HepG2 (cell line): ENCODE data around the gene L3MBTL4. TPM values are rescaled to one million over a fixed set of nuclear protein-coding genes. Genes with fewer than 3 reads are reported as not detected.

Experiments used
- ATAC-seq: fragments of 200-7000 bp; cut with Tn5 transposase; 3 replicates; pipeline ENCODE4 v1.9.1; 2020; ENCODE audit warnings: mild to moderate bottlenecking, moderate library complexity
- BruUV-seq: library from RNA; stranded (reverse); fragments of 400-500 nt; replicated peaks from 2 replicates; lab custom pipeline; 2021; lab: Mats Ljungman, UMichigan
- CTCF ChIA-PET: fragments of 300-600 bp; formaldehyde crosslinking; extraction: SDS; loops from one replicate; lab custom pipeline; 2021; ENCODE audit warnings: low total read pairs, inconsistent platforms, low intra/inter-chr PET ratio; lab: Yijun Ruan, JAX
- POLR2A ChIA-PET: fragments of 350-600 bp; sonication (Branson Sonifier 250); formaldehyde crosslinking; loops from one replicate; lab custom pipeline; 2020; ENCODE audit warnings: antibody characterized with exemption, inconsistent platforms; lab: Yijun Ruan, JAX
- DNase-seq: peaks from one replicate; pipeline ENCODE4 v3.0.0-alpha.2; 2015; ENCODE audit warnings: low spot score
- FAIRE-seq: peaks from 3 replicates; lab custom pipeline; 2011; peaks lifted over from hg19 to GRCh38; lab: Jason Lieb, UNC
- H2AFZ ChIP-seq: one replicate; pipeline ENCODE4 v1.6.1; 2011; ENCODE audit warnings: low read length, inconsistent platforms
- H3K27ac ChIP-seq: fragments of 300-600 bp; 3 replicates; pipeline ENCODE4 v1.8.0; 2011; ENCODE audit warnings: mixed run types, mild to moderate bottlenecking, mixed read lengths, low read length, inconsistent platforms; ENCODE audit not compliant: insufficient read depth; ENCODE audit errors: extremely low read length
- H3K27me3 ChIP-seq, 2 experiments: fragments of 200-600 bp in 1 of 2; 2 replicates in 1 of 2; 3 replicates in 1 of 2; pipeline versions ENCODE4 v1.6.0 to v1.8.0; 2011; ENCODE audit warnings: low read length in 2 of 2, mild to moderate bottlenecking in 2 of 2, moderate library complexity in 2 of 2, inconsistent platforms in 1 of 2; ENCODE audit not compliant: insufficient read depth in 2 of 2, control insufficient read depth in 1 of 2
- H3K36me3 ChIP-seq, 2 experiments: fragments of 200-600 bp in 1 of 2; replicated peaks in 1 of 2; 2 replicates in 1 of 2; 3 replicates in 1 of 2; pipeline versions ENCODE4 v1.5.1 to v1.8.0; 2011; ENCODE audit warnings: low read length in 2 of 2, inconsistent platforms in 1 of 2; ENCODE audit not compliant: insufficient read depth in 2 of 2, control insufficient read depth in 1 of 2
- H3K4me1 ChIP-seq: 2 replicates; pipeline ENCODE4 v1.5.1; 2012; ENCODE audit warnings: low read length, inconsistent platforms; ENCODE audit not compliant: insufficient read depth
- H3K4me2 ChIP-seq: 2 replicates; pipeline ENCODE4 v1.6.0; 2011; ENCODE audit warnings: low read depth, low read length, inconsistent platforms
- H3K4me3 ChIP-seq, 3 experiments: fragments of 200-600 bp in 1 of 3; sonication (generic), shearing (Covaris generic) in 1 of 3; replicated peaks in 1 of 3; 2 replicates each; pipeline ENCODE4 v1.5.1; 2011 to 2016; ENCODE audit warnings: low read length in 3 of 3, inconsistent platforms in 2 of 3, low read depth in 2 of 3, mild to moderate bottlenecking in 2 of 3, control low read depth in 1 of 3, mixed read lengths in 1 of 3; ENCODE audit not compliant: insufficient read depth in 1 of 3
- H3K79me2 ChIP-seq: one replicate; pipeline ENCODE4 v1.6.1; 2011; ENCODE audit warnings: low read length, inconsistent platforms; ENCODE audit not compliant: insufficient read depth
- H3K9ac ChIP-seq: 2 replicates; pipeline ENCODE4 v1.6.0; 2011; ENCODE audit warnings: mild to moderate bottlenecking, low read depth, low read length, inconsistent platforms; ENCODE audit not compliant: insufficient read depth
- H3K9me3 ChIP-seq: 2 replicates; pipeline ENCODE4 v1.5.1; 2012; ENCODE audit warnings: mild to moderate bottlenecking, low read length
- H4K20me1 ChIP-seq: 2 replicates; pipeline ENCODE4 v1.6.0; 2011; ENCODE audit warnings: inconsistent platforms, mild to moderate bottlenecking, low read length, moderate library complexity; ENCODE audit not compliant: insufficient read depth
- AKAP8 ChIP-seq: sonication (generic); formaldehyde crosslinking; IDR thresholded peaks from 2 replicates; pipeline ENCODE4 v1.5.1; 2020; ENCODE audit warnings: mild to moderate bottlenecking, missing genetic modification reagents
- ELK4 ChIP-seq: sonication (generic); formaldehyde crosslinking; IDR thresholded peaks from 2 replicates; pipeline ENCODE4 v1.9.0; 2021; ENCODE audit warnings: missing genetic modification reagents, borderline replicate concordance
- GTF2F1 ChIP-seq: fragments of 150-350 bp; IDR thresholded peaks from 2 replicates; pipeline ENCODE4 v1.6.1; 2014; ENCODE audit warnings: low read length
- HNF1B ChIP-seq: sonication (generic); formaldehyde crosslinking; IDR thresholded peaks from 2 replicates; pipeline ENCODE4 v1.5.1; 2020; ENCODE audit warnings: mild to moderate bottlenecking, moderate library complexity, missing genetic modification reagents
- KLF16 ChIP-seq, 2 experiments: sonication (generic) in 1 of 2; formaldehyde crosslinking in 1 of 2; IDR thresholded peaks; 2 replicates each; pipeline versions ENCODE4 v1.6.1 to v1.8.0; 2016 to 2023; ENCODE audit warnings: missing genetic modification reagents in 2 of 2, missing compliant biosample characterization in 1 of 2
- MEF2D ChIP-seq: sonication (generic); formaldehyde crosslinking; IDR thresholded peaks from 2 replicates; pipeline ENCODE4 v1.5.1; 2020; ENCODE audit warnings: mild to moderate bottlenecking, missing genetic modification reagents
- NCOA2 ChIP-seq: sonication (generic); formaldehyde crosslinking; IDR thresholded peaks from 2 replicates; pipeline ENCODE4 v1.8.0; 2022; ENCODE audit warnings: inconsistent platforms
- NFIB ChIP-seq: sonication (generic); formaldehyde crosslinking; IDR thresholded peaks from 2 replicates; pipeline ENCODE4 v1.9.0; 2021; ENCODE audit warnings: missing genetic modification reagents, mild to moderate bottlenecking, borderline replicate concordance
- RAD51 ChIP-seq: fragments of 450-650 bp; IDR thresholded peaks from 2 replicates; pipeline ENCODE4 v1.6.1; 2016; ENCODE audit warnings: borderline replicate concordance
- SMYD3 ChIP-seq: sonication (generic); formaldehyde crosslinking; IDR thresholded peaks from 2 replicates; pipeline ENCODE4 v1.8.1; 2023; ENCODE audit warnings: mild to moderate bottlenecking, missing genetic modification reagents
- SP2 ChIP-seq: sonication (generic); formaldehyde crosslinking; IDR thresholded peaks from 2 replicates; pipeline ENCODE4 v1.5.1; 2020; ENCODE audit warnings: mild to moderate bottlenecking, missing genetic modification reagents
- TOPORS ChIP-seq: sonication (generic); formaldehyde crosslinking; IDR thresholded peaks from 2 replicates; pipeline ENCODE4 v1.8.0; 2023; ENCODE audit warnings: mild to moderate bottlenecking, missing genetic modification reagents
- YEATS2 ChIP-seq: sonication (generic); formaldehyde crosslinking; IDR thresholded peaks from 2 replicates; pipeline ENCODE4 v1.4.0; 2020; ENCODE audit warnings: missing genetic modification reagents, borderline replicate concordance
- YEATS4 ChIP-seq: sonication (generic); formaldehyde crosslinking; IDR thresholded peaks from 2 replicates; pipeline ENCODE4 v1.4.0; 2020; ENCODE audit warnings: missing genetic modification reagents, borderline replicate concordance
- ZNF224 ChIP-seq: sonication (generic); formaldehyde crosslinking; IDR thresholded peaks from 2 replicates; pipeline ENCODE4 v1.5.0; 2020; ENCODE audit warnings: mild to moderate bottlenecking, missing genetic modification reagents
- ZNF264 ChIP-seq: sonication (generic); formaldehyde crosslinking; IDR thresholded peaks from 2 replicates; pipeline ENCODE4 v1.4.0; 2020; ENCODE audit warnings: missing genetic modification reagents
- ZNF691 ChIP-seq: sonication (generic); formaldehyde crosslinking; IDR thresholded peaks from 2 replicates; pipeline ENCODE4 v1.4.0; 2020; ENCODE audit warnings: missing genetic modification reagents, low read depth, mild to moderate bottlenecking, borderline replicate concordance
- WGBS: methylation state at CpG from one replicate; pipeline ENCODE4 v1.1.6; 2017; ENCODE audit warnings: low lambda C conversion rate; 5-methylcytosine and 5-hydroxymethylcytosine counted together
- in situ Hi-C: cut with HindIII; loops from 2 replicates; pipeline ENCODE4 v1.10.0; 2017; ENCODE audit warnings: low pct_unique_long_range_greater_than_20kb; ENCODE audit not compliant: extremely low pct_ligation_motif_present
- intact Hi-C: fragments of 100-400 bp; cut with micrococcal nuclease; formaldehyde crosslinking; loops from one replicate; pipeline ENCODE4 v1.10.0; 2022; ENCODE audit not compliant: unreplicated experiment
- polyA plus RNA-seq, 8 experiments: library from polyadenylated mRNA; depleted of rRNA in 3 of 8; stranded (reverse) in 7 of 8; unstranded in 1 of 8; fragments of >200 nt; fragmentation: Illumina TruSeq in 4 of 8; extraction: Trizol in 4 of 8; gene quantifications; 2 replicates each; pipeline versions ENCODE4 v1.2.1 to v1.2.3, GENCODE V29; 2011 to 2016; ENCODE audit warnings: low read depth in 4 of 8, missing spikeins in 1 of 8, mixed read lengths in 1 of 8; ENCODE audit not compliant: insufficient read depth in 1 of 8
- total RNA-seq, 5 experiments: library from RNA; depleted of rRNA; stranded (reverse); fragments of >200 nt; fragmentation: Illumina TruSeq; extraction: Trizol; gene quantifications; 2 replicates each; pipeline ENCODE4 v1.2.3, GENCODE V29; 2016; ENCODE audit warnings: low read depth in 1 of 5
- TF ChIP-seq, protein P1 (sequence below): sonication (generic); formaldehyde crosslinking; IDR thresholded peaks from 2 replicates; pipeline ENCODE4; 2020; ENCODE audit warnings: missing genetic modification reagents, mild to moderate bottlenecking, borderline replicate concordance

Gene L3MBTL4
- total and polyA plus RNA-seq, 2 of the 13 experiments (the other 11 are each of a cell fraction or from before 2014, with no cell fraction given), result 10.8 to 13.3 TPM

GRCh38 chr18:5984245-5984644, 430.5 kb downstream of the L3MBTL4 start (continued):
- TF ChIP-seq, protein P1, sequence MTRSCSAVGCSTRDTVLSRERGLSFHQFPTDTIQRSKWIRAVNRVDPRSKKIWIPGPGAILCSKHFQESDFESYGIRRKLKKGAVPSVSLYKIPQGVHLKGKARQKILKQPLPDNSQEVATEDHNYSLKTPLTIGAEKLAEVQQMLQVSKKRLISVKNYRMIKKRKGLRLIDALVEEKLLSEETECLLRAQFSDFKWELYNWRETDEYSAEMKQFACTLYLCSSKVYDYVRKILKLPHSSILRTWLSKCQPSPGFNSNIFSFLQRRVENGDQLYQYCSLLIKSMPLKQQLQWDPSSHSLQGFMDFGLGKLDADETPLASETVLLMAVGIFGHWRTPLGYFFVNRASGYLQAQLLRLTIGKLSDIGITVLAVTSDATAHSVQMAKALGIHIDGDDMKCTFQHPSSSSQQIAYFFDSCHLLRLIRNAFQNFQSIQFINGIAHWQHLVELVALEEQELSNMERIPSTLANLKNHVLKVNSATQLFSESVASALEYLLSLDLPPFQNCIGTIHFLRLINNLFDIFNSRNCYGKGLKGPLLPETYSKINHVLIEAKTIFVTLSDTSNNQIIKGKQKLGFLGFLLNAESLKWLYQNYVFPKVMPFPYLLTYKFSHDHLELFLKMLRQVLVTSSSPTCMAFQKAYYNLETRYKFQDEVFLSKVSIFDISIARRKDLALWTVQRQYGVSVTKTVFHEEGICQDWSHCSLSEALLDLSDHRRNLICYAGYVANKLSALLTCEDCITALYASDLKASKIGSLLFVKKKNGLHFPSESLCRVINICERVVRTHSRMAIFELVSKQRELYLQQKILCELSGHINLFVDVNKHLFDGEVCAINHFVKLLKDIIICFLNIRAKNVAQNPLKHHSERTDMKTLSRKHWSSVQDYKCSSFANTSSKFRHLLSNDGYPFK (CRISPR knock-in tag), result no peak
- TF ChIP-seq MEF2D, result no peak

- intact Hi-C loops (no loop called here), in situ Hi-C loops (no loop called here)
- ATAC-seq, result no peak
- Histone ChIP-seq H3K36me3 (no peaks in the 10 kb centered on the region; a peak in 1 of 5 replicates), H3K27ac (no peak overlapping the region), H3K79me2 (no peaks in the 10 kb centered on the region), H3K9me3 (no peaks in the 10 kb centered on the region), H3K4me1 (peaks cover 15% of the 10 kb centered on the region; the same call in 1 of the 2 replicates), H3K4me3 (no peak overlapping the region), H4K20me1 (no peaks in the 10 kb centered on the region), H2AFZ (no peak overlapping the region), H3K9ac (no peak overlapping the region), H3K4me2 (no peak overlapping the region), H3K27me3 (no peaks in the 10 kb centered on the region)
- ChIA-PET POLR2A (no interaction called here), CTCF (no interaction called here)
- WGBS, result 93% methylated on average over 4 of the region's 4 CpGs
- FAIRE-seq, result no peak
- BruUV-seq, result no TSS peak
- DNase-seq, result no peak
- TF ChIP-seq ZNF224 (CRISPR knock-in tag), result no peak
- TF ChIP-seq SMYD3 (CRISPR knock-in tag), result no peak
- no peak for TF ChIP-seq RAD51
- no peak for TF ChIP-seq NFIB
- no peak for TF ChIP-seq AKAP8 (CRISPR knock-in tag)
- no peak for TF ChIP-seq ZNF691 (CRISPR knock-in tag)
- no peak for TF ChIP-seq YEATS2 (CRISPR knock-in tag)
- TF ChIP-seq HNF1B (CRISPR knock-in tag), result no peak
- TF ChIP-seq ELK4, result no peak
- TF ChIP-seq NCOA2, result no peak
- TF ChIP-seq YEATS4 (CRISPR knock-in tag), result no peak
- no peak for TF ChIP-seq TOPORS (CRISPR knock-in tag)
- TF ChIP-seq SP2 (CRISPR knock-in tag), result no peak
- no peak for TF ChIP-seq GTF2F1
- TF ChIP-seq ZNF264 (CRISPR knock-in tag), result no peak
- TF ChIP-seq KLF16 (CRISPR knock-in tag; IDR thresholded peaks at IDR 0.05), result no peak
Observed at GRCh38 chr18:5983488-5983887, 431.2 kb downstream of the L3MBTL4 start.
